HG03460 (cell line): ENCODE results near the gene PCGF3.
"Not testable (repeated sequence)": the region's sequence is repeated elsewhere in the genome, so short reads cannot be mapped to it uniquely, and the experiment has no call there.

ENCODE experiments used
- ATAC-seq: cut with Tn5 transposase; IDR thresholded peaks from one replicate; pipeline ENCODE4 v1.9.1; 2021; ENCODE audit not compliant: unreplicated experiment

The PCGF3 gene

DNA sequence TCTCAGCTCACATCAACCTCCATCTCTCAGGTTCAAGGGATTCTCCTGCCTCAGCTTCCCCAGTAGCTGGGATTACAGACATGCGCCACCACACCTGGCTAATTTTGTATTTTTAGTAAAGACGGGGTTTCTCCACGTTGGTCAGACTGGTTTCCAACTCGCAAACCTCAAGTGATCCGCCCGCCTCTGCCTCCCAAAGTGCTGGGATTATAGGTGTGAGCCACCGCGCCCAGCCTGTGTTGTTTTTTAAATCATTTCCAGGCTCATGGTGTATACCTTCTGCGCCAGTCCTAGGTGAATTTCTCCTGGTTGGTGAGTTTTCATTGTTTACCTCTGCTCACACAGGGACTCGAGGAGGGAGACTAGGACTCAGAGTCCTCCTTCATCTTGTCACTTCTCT is 74.6 kb downstream of the PCGF3 start:
- not testable (repeated sequence) for ATAC-seq

DNA sequence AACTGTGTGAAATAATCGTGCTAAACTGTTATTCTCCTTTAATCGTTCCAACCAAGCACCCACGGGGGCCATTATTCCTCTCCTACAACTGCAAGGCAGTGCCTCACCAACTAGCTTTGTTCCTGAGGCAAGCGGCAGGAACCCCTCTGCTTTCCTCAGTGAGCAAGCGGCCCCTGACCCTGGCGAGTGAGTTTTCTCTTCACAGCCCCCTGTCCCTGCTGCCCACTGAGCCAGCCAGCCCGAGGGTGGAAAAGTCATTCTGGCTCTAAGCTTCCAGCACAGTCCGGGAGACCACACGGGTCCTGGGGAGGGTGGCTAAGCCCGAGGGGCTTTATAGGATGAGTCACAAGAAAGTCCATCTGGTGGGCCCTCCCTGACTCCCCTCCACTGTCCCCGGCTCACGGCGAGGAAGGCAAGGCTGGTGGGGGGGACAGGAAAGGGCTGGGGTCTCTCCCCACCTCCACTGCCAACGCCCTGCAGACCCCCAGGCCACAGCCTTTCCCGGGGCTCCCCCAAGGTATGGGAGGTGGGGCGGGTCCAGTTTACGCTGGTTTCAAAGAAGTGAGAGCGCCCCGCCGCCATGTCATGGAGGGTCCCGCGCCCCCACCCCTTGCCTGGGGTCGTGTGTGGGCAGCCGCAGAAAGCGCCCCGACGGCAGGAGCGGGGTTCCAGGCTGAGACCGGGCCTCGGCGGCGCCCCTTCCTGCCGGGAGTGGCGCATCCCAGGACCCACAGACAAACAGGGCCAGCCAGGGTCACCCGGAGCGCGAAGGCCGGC is 75.3 kb downstream of the PCGF3 start:
- peak; percentile 2 for ATAC-seq

DNA sequence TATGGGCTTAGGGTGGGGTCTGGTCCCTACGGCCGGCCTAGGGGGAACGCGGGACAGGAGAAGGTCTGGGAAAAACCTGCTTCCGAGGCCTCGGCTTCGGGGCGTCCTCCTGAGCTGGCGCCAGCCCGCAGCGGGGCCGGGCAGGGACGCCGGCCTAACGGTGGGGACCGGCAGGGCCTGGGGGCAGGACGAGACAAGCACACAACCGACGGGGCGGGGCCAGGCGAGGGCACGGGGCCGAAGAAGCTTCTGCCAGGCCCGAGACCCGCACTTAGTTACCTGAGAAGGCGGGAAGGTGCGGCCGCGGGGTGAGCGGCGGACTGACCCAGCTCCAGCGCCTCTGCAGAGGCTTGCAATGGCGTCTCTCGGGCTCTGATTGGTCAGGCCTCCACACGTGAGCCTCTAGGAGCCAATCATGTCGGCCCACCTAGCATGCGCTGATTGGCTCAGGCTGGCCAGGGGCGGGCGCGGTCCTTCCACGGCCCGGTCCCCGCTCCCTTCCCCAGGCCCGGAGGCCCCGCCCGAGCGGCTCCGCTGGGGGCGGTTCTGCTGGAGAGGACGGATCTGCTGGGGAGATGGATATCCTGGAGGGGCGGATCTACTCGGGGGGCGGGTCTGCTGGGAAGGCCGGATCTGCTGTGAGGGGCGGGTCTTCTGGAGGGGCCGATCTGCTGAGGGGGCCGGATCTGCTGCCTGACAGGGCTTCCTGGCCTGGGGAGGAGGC is 76.0 kb downstream of the PCGF3 start:
- ATAC-seq, result peak; percentile 93

DNA sequence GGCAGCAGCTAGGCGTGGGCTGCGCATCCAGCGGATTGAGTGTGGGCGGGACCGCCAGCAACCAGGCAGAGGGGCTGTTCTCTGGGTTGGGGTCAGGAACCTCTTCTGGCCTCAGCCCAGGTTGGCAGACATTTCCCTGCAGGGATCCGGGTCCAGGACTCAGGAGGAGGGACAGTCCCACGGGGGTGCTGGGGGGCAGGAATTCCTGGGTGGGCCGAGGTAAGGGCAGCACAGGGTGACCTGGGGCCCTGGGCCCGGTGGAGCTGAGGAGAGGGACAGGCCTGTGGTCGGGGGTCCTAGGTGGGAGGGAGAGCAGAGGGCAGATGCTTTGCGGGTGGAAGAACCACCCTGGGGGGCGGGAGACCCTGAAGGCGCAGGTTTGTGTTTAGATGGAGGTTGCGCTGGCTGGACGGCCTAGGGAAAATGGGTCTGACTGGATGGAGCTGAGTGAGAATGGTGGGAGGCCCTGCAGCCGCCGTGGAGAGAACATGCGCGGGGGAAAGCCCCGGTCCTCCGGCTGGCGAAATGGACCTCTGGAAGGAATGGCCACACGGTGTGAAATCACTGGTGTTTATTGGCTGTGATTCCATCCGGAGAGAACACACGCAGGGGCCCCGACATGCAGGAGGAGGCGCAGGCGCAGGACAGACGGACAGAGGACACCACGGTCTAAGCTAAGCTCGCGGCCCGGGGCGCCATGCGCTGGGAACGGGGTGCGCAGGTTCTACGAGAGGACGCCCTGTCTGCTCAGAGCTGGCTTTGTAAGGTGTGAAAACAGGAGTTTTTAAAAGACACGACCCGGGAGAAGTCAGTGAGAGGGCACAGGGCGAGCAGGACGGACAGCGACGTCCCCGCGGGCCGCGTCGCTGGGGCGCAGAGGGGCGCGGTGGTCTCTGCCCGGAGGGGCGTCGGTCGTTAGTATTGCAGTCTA is 79.0 kb downstream of the PCGF3 start:
- no peak for ATAC-seq

DNA sequence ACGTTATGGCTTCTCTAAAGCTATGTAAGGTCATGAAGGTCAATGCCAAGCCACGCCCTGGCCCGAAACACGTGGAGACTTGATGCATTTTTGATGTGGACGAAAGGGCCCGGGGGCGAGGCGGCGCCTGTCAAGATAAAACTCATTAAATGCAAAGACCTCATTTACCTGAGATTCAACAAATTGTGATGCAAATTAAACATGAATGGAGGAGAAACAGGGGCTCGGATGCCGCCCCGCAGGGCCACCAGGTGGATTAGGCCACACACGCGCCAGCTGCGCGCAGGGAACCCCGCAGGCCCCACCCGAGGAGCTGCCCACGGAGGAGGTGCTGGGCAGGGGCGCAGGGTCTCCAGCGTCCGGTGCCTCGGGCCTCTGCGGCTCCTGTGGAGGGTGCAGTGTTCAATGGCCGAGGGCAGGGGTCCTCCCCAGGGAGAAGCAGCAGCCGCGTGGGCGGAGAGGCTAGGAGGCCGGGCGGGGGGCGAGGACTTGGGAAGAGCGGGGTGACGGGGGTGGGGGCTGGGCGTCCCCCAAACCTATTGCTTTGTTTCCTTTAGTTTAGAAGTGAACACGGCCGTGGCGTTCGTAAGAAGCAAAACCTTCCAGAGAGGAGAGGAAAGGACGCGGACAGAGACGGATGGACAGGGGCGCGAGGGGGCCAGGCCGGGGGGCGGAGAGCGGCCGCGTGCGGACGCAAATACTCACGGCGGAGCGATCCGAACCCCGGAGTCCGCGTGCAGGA is 79.9 kb downstream of the PCGF3 start:
- ATAC-seq, result no peak

DNA sequence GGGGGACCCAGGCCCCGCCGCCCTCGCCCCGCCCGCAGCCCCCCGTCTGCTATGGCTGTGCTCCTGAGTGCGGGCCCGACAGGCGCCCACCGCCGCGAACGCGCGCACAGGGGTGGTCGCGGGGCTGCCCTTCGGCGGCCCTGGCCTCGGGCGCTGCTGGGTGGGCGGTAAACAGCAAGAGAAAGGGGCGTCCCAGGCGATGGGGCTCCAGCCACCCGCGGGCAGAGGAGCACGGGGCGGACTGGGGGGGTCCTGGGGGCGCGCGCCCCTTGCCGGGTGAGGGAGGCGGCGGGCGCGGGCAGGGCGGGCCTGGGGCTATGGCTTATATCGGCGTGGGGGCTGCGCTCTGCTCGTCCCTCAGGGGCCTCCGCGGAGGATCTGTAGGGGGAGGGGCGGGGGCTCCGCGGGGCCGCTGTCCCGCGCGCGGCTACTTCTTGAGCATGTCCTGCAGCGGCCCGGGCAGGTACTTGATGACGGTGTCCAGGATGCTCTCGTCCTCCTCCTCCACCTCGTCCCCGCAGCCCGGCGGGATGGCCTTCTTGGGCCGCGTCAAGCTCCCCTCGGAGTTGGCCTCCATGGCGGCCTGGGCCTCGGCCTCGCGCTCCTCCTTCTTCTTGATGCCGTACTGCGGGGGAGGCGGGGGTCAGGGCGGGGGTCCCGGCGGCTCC is 80.6 kb downstream of the PCGF3 start:
- no peak for ATAC-seq

DNA sequence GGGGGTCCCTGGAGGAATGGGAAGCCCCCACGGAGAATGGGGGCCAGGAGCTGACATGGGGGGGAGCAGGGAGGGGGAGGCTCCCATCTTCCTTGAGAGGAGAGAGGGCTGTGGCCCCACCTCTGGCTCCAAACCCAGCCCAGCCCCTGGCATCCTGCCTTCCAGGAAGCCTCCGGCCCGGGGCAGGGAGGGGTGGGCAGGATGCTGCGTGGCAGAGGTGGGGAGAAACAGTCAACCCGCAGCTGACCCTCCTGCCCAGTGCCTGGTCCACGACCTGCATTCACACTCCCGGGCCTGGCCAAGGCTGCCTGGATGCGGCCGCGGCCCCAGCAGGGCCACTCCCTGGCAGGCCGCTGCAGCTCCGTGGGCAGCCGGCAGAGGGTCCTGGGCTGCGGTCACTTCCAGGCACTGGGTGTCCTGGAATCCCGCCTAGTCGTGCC is 81.2 kb downstream of the PCGF3 start:
- ATAC-seq, result no peak

DNA sequence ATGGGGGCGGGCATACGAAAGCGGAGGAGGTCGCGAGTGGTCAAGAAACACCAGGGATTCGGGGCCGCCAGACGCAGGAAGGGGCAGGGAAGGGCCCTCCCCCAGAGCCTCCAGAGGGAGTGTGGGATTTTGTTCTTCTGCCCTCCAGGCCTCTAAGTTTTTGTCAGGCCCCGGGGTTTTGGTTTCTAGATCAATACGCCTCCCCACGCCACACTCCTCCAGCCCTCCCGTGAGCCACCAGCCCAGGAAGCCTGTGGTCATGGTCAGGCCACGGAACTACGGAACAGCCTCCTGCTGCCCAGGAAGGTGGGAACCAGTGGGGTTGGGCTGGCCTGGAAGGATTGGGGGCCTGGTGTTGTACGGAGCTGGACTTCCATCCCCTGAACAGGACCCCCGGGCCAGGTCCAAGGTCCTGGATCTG is 81.9 kb downstream of the PCGF3 start:
- no peak for ATAC-seq

DNA sequence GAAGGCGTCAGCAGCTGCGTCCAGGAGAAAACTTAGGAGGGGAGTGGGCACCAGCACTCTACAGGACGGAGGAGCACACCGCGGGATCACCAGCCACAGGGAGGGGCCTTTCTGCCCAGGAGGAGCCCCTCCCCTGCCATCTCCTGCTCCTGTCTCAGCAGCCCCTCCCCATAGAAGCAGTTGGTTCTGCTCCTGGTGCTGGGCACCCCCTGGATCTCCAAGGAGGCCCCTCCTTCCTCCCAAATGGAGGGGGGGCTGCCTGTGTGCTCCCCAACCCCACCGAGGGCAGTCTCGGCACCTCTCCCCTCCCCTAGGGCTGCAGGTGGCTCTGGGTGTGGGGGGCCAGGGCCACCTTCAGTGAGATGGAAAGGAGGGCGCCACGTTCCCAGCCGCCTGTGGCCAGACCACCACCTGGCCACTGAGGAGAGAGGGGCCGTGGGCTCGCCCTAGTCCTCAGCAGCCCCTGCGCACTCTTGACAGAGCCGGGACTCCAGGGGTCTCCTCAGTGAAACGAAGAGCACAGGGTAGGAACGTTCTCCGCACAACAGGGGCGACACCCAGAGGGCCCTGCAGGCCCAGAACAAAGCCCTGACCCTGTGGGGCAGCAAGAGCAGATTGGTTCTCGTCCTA is 82.5 kb downstream of the PCGF3 start:
- no peak for ATAC-seq

DNA sequence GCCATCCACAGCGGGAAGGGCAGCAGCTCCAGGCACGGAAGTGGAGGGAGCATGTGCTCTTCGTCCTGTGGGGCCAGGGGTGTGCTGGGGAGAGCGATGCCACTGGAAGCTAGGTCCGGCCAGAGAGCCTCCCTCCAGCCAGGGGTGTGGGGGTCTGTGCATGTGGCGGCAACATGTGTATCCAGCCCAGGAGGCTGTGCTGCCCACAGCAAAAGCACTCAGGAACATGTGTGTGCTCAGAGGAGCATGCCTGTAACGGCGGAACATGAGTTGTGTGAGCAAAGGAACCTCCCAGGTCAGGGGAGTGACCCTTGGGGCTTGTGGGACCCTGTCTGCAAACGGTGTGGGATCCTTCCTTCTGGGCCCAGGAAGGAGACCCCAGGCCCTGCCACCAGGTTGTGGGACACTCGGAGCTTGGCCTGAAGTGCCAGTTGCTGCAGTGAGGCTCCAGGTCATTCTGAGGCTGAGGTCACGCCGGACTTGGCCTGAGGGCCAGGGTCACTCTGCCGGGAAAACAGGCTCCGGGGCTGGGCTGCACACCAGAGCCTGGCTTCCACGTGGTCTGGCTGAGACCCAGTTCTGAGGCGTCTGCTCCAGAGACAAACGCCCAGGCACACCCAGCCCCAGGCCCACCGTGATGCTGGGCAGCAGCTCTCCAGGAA is 83.1 kb downstream of the PCGF3 start:
- no peak for ATAC-seq

DNA sequence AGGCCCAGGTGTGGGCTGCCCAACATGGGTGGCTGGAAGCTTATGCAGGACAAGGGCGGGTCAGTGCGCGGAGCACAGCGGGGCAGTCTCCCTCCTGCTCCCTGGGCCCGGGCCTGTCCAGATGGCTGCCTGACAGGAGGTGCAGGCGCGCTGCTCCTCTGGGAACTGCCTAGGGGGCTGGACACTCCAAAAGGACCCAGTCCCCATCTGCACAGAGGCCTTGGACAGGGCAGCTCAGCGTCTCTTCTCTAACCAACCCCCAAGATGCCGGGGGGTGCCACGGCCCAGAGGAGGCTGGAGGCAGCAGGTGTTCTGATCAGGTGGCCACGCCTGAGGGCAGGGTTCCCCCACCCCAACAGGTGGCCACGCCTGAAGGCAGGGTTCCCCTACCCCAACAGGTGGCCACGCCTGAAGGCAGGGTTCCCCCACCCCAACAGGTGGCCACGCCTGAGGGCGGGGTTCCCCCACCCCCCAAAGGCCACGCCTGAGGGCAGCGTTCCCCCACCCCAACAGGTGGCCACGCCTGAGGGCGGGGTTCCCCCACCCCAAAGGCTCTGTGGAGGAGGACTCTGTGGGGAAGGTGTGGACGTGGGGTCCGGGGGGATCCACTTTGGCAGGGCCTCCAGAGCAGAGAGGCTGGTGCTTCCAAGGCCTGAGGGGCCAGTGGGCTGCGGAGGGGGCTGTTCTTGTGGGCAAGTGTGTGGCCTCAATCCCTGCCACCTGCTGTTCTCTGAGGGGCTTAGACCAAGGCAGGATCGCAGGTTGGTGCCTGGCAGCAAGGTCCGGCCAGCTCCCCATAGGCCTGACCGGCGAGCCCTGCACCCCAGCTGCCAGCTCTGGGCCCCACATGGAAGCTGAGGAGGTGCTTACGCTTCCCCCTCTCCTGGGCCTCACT is 84.2 kb downstream of the PCGF3 start:
- ATAC-seq, result no peak

DNA sequence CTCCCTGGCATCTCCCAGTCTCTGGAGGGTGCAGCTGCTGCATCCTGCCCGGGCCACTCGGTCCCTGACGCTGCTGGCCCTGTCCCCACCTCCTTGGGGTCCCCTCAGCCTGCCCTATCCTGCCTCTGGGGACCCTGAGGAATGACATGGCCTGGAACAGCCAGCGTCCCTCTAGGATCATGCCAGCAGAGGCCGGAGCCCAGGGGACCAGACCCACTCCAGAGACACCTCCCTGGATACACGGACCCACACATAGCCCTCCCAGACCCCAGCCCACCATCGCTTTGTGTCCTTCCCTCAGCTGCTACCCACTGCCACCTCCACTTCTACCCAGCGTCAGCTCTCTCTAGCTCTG is 84.8 kb downstream of the PCGF3 start:
- ATAC-seq, result no peak

DNA sequence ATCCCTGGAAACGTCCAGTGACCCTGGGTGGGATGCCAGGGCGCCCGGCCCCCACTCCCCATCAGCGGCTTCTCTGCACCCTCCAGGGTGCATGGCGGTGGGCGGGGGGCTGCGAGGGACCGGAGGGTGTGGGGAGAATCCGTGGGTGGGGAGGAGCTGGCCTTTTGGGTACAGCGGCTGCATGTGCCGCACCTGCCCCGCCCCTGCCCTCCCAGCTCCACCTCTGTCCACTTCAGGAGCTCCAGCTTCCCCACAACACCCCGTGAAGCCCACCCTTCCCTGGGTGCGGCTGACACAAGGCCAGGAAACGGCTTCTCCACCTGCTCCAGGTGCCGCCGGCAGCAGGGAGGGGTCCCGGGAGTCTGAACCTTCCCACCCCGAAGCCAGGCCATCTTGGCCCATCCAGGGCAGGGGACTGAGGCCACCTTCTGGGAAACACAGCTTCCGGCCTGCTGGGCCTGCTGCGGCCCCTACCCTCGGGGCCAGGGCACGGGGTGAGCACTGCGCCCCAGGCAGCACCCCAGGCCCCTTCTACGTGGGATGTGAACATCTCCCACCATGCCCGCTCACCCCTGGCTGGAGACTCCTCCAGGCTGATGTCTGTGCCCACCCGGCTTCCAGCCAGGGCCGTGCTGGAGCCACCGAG is 85.7 kb downstream of the PCGF3 start:
- no peak for ATAC-seq

DNA sequence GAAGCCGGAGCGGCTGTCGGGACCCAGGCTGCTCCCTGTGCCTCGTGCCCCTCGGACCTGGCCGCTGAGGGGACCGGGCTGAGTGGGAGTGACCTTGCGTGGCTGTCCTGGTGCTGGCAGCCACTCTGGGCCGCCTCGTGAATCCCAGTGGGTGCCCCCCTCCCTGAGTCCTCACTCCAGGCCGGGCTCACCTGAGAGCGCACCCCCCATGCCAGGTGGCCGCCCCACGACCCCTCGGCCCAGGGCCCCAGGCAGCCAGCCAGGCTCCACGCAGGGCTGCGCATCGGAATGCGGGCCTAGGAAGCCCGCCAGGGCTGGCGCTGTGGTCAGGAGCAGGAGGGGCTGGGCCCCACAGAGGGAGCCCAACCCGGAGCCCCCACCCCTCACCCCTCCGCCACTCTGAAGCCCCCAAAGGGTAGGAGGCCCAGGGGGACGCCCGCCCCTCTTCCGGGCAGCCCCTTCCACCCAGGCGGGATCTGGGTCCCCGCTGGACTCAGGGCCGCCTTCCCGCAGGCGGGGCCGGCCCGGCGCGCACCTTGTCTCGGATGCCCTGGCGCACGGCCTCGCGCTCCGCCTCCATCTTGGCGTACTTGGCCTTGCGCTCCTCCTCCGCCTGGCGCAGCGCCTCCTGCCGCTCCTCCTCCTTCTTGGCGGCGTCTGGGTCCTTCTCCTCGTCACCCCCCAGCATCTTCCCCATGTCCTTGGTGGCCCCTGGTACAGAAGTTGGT is 86.4 kb downstream of the PCGF3 start:
- ATAC-seq, result no peak

DNA sequence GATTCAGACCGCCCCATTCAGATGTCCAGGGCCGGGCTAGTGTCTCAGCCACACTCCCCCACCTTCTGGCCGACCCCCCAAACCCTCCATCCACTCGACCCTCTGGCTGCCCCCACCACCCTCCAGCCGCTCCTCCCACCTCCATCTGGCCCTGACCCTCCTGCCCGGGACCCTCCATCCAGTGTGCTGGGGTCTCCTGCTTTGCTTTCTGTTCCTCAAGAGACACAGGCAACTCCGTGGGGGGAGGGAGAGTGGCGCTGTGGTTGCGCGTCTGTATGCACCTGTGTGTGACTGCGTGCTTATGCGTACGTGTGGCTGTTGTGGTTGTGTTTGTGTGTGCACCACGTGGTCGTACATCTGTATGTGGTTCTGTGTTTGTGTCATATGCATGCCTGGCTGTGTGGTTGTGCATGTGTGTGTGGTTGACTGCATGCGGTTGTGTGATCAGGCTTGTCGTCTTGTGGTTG is 87.0 kb downstream of the PCGF3 start:
- ATAC-seq, result no peak

DNA sequence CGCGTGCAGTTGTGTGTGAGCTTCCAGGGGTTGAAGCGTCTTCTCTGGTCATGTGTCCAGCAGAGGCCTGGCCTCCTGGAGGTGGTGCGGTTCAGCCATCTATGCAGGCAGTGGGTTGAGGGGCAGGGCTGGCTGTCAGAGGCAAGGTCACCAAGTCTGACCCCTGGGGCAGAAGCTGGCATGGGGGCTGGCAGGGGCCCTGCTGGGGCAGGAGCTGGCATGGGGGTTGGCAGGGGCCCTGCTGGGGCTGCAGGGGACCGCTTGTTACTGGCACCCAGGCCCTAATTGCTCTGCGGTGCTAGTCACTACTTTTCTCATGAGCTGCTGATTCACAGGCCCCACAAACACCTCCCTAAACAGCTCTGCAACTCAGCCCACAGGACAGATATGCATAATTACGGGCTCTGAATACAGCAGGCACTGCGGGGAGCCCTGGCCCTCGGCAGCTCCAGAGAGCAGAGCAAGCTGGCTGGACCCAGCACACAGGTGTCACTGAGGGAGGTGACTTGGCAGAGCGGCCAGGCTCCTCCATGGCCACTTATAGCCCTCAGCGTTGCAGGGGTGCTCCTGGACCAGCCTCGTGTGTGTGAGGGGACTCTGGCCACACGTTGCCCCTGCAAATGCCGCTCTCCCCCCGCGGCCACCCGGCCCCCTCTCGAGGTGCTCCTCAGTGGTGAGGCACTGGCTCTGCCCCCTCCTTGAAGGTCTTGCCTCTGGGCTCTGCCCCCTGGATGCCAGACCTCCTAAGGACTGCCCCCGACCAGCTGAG is 87.6 kb downstream of the PCGF3 start:
- no peak for ATAC-seq
